ENCODE results near the gene ESRRA. TPM values are rescaled to one million over a fixed set of nuclear protein-coding genes. Genes with fewer than 3 reads are reported as not detected.

The ESRRA gene
- total and polyA plus RNA-seq, 10 of the 15 experiments (the other 5 are each of a cell fraction or from before 2014, with no cell fraction given) = 0.32 to 48.9 (median 12.6) TPM

DNA sequence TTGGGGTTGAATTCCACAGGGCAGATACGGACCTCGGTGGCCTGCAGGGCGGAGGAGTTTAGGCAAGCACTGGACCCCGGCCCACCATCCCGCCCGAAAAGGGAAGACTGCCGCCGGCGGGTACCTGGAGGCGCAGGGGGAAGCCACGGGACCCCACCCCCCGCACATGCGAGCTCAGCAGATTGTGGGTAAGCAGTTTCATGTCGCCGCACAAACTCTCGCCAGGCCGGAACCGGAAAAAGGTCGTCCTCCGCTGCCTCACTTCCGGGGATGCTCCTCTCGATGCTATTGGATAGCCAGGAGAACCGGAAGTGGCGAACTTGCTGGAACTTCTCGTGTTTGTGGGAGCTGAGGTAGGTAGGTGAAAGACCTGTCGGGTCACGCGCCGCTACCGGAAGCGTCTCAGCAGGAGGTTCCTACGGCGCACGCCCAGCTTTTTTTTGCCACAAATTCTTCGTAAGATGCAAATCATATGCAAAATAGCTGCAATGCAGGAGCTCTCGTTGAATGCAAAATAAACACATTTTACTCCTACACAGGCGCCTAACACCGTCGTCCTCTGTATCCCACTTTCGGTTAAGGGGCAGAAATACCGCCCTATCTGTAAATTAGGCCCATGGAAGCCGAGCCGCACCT, 12.1 kb downstream of the ESRRA start, which contains the start of gene TRMT112 (continued):
- TF ChIP-seq SKIL (IDR thresholded peaks at IDR 0.05; ENCODE audit: low read depth, poor library complexity, severe bottlenecking) = peak; percentile 92
- TF ChIP-seq, protein P1, sequence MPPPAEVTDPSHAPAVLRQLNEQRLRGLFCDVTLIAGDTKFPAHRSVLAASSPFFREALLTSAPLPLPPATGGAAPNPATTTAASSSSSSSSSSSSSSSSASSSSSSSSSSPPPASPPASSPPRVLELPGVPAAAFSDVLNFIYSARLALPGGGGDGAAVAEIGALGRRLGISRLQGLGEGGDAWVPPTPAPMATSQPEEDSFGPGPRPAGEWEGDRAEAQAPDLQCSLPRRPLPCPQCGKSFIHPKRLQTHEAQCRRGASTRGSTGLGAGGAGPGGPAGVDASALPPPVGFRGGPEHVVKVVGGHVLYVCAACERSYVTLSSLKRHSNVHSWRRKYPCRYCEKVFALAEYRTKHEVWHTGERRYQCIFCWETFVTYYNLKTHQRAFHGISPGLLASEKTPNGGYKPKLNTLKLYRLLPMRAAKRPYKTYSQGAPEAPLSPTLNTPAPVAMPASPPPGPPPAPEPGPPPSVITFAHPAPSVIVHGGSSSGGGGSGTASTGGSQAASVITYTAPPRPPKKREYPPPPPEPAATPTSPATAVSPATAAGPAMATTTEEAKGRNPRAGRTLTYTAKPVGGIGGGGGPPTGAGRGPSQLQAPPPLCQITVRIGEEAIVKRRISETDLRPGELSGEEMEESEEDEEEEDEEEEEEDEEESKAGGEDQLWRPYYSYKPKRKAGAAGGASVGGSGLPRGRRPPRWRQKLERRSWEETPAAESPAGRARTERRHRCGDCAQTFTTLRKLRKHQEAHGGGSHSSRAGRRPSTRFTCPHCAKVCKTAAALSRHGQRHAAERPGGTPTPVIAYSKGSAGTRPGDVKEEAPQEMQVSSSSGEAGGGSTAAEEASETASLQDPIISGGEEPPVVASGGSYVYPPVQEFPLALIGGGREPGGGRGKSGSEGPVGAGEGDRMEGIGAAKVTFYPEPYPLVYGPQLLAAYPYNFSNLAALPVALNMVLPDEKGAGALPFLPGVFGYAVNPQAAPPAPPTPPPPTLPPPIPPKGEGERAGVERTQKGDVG (CRISPR knock-in tag; IDR thresholded peaks at IDR 0.05) = no peak
- no peak for TF ChIP-seq FOXK2 (IDR thresholded peaks at IDR 0.05)
- peak; percentile 97 for TF ChIP-seq POLR2AphosphoS5 (IDR thresholded peaks at IDR 0.05; ENCODE audit: low read length)
- peak; percentile 40; the same call in 1 of the 2 replicates for TF ChIP-seq FOXM1 (IDR thresholded peaks at IDR 0.05; ENCODE audit: low read depth, low read length)
- TF ChIP-seq BRCA1 (IDR thresholded peaks at IDR 0.05; ENCODE audit: low read depth, low read length) = no peak
- no peak for TF ChIP-seq RFX5 (IDR thresholded peaks at IDR 0.05; ENCODE audit: low read depth, low read length)
- TF ChIP-seq TCF7 (IDR thresholded peaks at IDR 0.05; ENCODE audit: borderline replicate concordance) = no peak
- no peak for TF ChIP-seq KDM1A (IDR thresholded peaks at IDR 0.05; ENCODE audit: borderline replicate concordance)
- TF ChIP-seq, protein P2, sequence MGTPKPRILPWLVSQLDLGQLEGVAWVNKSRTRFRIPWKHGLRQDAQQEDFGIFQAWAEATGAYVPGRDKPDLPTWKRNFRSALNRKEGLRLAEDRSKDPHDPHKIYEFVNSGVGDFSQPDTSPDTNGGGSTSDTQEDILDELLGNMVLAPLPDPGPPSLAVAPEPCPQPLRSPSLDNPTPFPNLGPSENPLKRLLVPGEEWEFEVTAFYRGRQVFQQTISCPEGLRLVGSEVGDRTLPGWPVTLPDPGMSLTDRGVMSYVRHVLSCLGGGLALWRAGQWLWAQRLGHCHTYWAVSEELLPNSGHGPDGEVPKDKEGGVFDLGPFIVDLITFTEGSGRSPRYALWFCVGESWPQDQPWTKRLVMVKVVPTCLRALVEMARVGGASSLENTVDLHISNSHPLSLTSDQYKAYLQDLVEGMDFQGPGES (IDR thresholded peaks at IDR 0.05) = no peak
- TF ChIP-seq SMAD5 (IDR thresholded peaks at IDR 0.05; ENCODE audit: low read depth) = peak; percentile 75
- 0 out of 2 replicates have a peak, but pooled peaks have one; percentile 8 for TF ChIP-seq MTA3 (IDR thresholded peaks at IDR 0.05; ENCODE audit: borderline replicate concordance, low read length)
- TF ChIP-seq POLR2A (IDR thresholded peaks at IDR 0.05; ENCODE audit: low read depth, low read length) = peak; percentile 93
- TF ChIP-seq ZNF622 (IDR thresholded peaks at IDR 0.05) = no peak
- no peak for TF ChIP-seq NR2C2 (IDR thresholded peaks at IDR 0.05; ENCODE audit: borderline replicate concordance, control insufficient read depth, insufficient read length, low read depth)
- no peak for TF ChIP-seq BCL11A (IDR thresholded peaks at IDR 0.05; ENCODE audit: low read depth, low read length)
- TF ChIP-seq NFXL1 (IDR thresholded peaks at IDR 0.05; ENCODE audit: borderline replicate concordance) = no peak
- TF ChIP-seq, protein P3, sequence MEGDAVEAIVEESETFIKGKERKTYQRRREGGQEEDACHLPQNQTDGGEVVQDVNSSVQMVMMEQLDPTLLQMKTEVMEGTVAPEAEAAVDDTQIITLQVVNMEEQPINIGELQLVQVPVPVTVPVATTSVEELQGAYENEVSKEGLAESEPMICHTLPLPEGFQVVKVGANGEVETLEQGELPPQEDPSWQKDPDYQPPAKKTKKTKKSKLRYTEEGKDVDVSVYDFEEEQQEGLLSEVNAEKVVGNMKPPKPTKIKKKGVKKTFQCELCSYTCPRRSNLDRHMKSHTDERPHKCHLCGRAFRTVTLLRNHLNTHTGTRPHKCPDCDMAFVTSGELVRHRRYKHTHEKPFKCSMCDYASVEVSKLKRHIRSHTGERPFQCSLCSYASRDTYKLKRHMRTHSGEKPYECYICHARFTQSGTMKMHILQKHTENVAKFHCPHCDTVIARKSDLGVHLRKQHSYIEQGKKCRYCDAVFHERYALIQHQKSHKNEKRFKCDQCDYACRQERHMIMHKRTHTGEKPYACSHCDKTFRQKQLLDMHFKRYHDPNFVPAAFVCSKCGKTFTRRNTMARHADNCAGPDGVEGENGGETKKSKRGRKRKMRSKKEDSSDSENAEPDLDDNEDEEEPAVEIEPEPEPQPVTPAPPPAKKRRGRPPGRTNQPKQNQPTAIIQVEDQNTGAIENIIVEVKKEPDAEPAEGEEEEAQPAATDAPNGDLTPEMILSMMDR (IDR thresholded peaks at IDR 0.05 in 2 of 3, conservative IDR thresholded peaks at IDR 0.05 in 1 of 3; ENCODE audit: control insufficient read depth in 2 of 3, extremely low read depth in 1 of 3, insufficient read depth in 1 of 3, low read depth in 3 of 3, low read length in 3 of 3) = no peak
- TF ChIP-seq CEBPZ (IDR thresholded peaks at IDR 0.05; ENCODE audit: low read depth, low read length) = no peak
